COLO829 (cell line): Measurements from ENCODE around the gene CDON.
"Not testable (repeated sequence)": the region's sequence is repeated elsewhere in the genome, so short reads cannot be mapped to it uniquely, and the experiment has no call there.

ENCODE experiments used
- DNase-seq: peaks from one replicate; pipeline ENCODE4 v3.0.0; 2012; ENCODE audit warnings: low spot score

Gene CDON

DNA sequence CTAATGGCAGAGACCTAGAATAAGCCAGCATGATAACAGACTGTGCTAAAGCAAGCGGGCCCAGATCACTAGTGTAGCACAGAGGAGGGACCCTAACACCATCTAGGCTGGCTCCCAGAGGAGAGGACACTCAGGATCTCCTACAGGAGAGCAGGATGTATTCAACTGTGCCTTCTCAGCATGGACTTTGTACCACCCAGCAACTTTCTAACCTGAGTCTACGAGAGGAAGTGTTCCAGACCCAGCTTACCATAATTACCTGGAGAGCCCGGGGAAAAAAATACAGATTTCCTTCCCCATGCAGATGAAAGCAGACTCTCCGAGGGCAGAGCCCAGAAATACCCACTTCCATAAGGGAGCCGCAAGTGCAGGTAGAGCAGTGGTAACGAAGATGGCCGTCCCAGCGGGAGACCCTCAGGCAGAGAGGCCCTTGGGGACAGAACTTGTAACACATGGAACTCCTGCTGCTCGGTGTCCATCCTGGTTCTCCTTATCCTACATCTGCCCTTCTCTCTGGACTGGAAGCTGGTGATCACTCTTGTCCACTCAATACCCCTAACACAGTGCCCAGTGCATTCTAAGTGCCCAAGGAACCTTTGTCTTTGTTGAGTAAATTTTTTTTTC is 138.2 kb downstream of the CDON start:
- no peak for DNase-seq

DNA sequence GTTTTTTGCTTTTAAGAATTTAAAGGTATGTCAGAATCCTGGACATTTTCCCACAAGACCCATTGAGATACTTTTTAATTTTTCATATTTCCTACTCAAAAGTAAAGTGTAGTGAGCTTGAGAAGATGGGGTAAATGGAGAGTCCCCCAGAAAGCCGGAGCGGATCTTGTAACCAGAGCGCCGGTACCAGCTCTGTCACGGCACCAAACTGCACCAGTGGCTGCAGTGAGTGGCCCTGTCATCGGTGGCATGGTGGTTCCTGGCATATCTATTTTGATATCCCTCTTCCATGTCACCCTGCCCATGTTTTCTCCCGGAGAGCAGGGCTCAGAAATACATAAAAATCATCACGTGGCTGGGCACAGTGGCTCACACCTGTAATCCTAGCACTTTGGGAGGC is 139.0 kb downstream of the CDON start:
- no peak for DNase-seq

GRCh38 chr11:125923012-125923579 is 139.6 kb downstream of the CDON start:
- peak; percentile 70 for DNase-seq

- DNase-seq = no peak
These were observed 140.5 kb downstream of the CDON start for GRCh38 chr11:125922156-125922555.

- DNase-seq = no peak
These were observed 141.6 kb downstream of the CDON start for GRCh38 chr11:125921042-125921441.

- no peak for DNase-seq
These were observed 144.4 kb downstream of the CDON start for GRCh38 chr11:125918140-125918840.

GRCh38 chr11:125916683-125917347 is 145.9 kb downstream of the CDON start:
- DNase-seq = no peak

DNA sequence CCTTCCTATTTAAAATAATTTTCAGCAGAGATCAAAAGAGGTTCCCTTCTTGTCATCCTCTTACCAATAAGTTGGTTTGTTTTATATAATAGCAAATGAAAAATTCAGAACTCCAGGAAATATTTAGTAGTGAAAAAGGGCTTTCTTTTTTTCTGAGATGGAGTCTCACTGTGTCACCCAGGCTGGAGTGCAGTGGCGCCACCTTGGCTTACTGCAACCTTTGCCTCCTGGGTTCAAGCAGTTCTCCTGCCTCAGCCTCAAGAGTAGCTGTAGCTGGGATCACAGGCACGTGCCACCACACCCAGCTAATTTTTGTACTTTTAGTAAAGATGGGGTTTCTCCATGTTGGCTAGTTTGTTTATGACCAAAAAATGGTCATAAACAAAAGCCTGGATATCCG is 148.1 kb downstream of the CDON start:
- not testable (repeated sequence) for DNase-seq

- DNase-seq = peak; percentile 17
These were observed 152.3 kb downstream of the CDON start for GRCh38 chr11:125910226-125910849.
